ENCODE results near the gene RNF32.
"Not testable (repeated sequence)": the region's sequence is repeated elsewhere in the genome, so short reads cannot be mapped to it uniquely, and the experiment has no call there.

The RNF32 gene

DNA sequence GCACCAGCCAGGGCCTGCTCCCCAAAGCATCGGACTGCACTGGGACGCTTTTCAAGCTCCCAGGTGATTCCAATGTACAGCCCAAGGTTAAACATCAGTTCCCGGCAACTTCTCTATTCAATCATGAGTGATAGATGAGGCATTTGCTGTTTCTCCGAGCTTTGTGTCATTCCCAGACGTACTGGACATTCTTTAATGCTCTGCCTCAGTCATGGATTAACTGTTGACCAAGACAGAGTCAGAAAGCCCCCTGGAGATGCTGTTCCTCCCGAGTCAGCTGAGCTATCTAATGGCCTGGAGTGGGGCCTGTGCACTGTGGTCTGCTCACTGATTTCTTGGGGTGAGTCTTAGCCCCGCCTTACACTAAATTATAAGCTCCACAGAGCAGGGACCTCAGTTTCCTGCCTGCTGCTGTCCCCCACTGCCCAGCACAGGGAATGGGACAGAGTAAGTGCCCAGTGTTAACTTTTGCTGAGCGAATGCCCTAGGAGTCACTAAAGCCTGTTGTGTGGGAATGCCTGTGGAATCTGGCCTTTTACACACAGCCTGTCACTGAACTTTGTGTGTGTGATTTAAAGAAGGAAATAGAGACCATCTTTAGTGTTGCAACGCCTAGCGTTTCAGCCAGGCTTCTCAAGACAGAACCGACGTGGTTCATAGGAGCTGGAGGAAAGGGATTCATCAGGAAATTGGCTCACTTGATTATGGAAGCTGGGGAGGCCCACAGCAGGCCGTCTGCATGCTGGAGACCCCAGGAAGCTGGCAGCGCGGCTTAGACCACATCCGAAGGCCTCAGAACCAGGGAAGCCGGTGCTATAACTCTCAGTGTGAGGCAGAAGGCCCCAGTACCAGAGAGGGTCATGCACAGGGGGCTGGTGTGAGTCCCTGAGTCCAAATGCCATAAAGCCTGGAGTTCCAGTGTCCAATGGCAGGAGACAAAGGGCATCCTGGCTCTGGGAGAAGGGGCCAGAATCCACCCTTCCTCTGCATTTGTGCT lies 29.3 kb upstream of the RNF32 start:
- in situ Hi-C loops (cut with HindIII; ENCODE audit: low pct_ligation_motif_present, low pct_unique_long_range_greater_than_20kb, low sequenced_read_pairs) = no loop called here

DNA sequence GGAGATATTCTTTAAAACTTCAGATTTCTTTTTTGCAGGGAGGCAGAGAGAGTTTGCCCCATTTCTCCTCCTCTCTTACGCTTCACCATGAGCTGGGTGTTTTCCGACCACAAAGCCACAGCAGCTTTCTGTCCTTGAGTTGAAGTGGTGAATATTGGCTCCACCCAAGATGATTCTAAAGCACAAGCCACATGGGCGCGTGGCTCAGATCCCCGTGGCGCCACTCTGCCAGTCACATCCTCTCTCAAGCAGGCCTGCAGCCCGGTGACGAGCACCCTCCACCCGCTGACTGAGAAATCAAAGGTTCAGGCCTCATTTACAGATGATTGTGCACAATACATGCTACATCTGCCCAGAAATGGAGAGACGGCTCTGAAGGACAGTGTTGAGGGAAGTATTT lies 27.6 kb upstream of the RNF32 start:
- in situ Hi-C loops (cut with HindIII; ENCODE audit: low pct_ligation_motif_present, low pct_unique_long_range_greater_than_20kb, low sequenced_read_pairs) = no loop called here
- DNase-seq = no peak

More for the DNA sequence above, 29.3 kb upstream of the RNF32 start:
- DNase-seq = no peak

DNA sequence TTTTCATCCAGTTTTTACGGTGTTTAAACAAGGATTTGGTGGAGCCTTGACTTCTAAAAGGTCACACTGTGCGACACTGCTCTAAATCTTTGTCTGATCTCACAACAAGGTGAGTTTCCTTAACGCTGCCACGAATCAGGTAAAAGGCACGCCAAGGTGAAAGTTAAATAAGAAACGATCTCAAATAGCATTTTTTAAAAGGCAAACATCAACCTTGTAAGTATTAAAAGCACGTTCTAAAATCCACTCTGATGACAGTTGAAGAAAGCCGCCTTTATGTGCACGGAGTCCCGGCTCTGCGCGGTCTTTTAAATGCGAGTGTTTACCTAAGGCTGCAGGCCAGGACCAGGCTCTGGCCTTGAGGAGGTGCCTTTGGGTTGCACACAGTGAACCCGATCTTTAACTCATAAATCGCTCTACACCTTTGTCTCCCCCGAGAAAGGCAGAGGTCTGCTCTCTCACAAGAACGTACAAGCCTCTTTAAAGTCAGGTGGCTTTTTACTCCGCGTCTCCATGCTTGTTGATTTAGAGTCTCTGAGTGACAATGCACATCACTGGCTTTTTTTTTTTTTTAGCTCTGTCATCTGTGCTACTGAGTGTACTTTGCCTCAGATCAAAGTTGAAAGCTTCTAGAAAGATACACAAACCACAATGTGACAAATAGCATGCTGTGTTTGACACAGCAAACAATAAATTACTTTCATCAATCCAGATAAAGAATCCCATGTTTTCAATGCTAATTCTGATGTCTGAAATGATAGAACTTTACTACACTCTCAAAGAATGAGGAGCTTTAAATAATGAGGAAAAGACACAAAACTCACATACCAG lies 25.9 kb upstream of the RNF32 start:
- DNase-seq = no peak
- in situ Hi-C loops (cut with HindIII; ENCODE audit: low pct_ligation_motif_present, low pct_unique_long_range_greater_than_20kb, low sequenced_read_pairs) = no loop called here

DNA sequence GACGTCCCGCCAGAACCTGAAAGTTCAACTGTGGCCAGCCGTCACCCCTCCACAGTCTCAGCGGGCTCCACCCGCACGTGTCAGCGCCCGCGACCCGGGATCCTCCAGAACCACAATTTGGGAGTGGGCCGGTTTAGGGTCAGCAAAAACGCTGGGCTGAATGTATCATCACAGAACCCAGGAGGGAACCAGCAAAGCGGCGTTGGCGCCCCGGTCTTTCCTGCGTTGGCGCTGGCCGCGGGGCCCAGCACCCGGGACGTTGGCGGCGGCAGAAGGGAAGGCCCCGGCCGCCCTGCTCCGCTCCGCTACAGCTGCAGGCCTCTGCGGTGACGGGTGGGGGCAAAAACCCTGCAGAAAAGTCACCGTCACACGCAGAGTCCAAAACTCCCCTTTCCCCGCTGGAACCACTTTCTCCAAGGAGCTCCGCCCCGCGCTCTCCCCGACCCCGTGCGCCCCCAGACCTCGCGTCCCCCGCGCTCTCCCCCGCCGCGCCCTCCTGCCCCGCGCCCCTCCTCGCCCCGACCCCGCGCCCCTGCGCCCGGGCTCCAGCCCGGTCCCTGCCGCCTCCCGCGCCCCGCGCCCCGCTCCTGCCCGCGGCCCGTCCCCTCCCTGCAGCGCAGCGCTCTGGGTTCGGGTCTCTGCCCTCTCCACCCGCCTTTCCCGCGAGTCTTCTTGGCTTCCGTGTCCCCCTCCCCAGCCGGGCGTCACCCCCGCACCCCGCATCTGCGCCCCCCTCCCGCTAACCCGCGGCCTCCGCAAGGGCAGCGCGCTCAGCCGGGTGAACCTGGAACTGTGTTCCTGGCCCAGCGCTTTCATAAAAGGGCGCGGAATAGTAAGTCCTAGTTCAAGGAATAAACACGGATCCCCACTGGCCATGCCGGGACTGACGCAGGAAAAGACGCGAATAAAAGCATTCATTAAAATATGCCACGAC lies 24.0 kb upstream of the RNF32 start:
- in situ Hi-C loops (cut with HindIII; ENCODE audit: low pct_ligation_motif_present, low pct_unique_long_range_greater_than_20kb, low sequenced_read_pairs) = no loop called here
- DNase-seq = no peak

DNA sequence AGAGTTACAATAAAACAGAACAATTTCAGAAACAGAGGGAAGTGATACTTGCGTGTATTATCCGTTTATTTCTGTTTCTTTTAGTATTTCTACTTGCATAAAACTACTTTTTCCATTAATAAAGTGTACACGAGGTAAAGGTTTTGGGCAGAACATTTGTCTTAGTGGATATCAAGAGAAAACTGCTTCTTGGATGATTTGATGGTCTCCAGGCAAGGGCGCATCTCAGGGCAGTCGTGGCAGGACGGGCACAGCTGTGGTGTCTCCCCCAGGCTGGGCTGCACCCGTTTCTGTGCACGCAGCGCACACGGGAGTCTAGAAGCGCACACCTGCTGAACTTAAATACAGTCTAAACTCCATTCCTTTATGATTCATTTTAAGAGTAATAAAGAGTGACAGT lies 23.4 kb upstream of the RNF32 start:
- in situ Hi-C loops (cut with HindIII; ENCODE audit: low pct_ligation_motif_present, low pct_unique_long_range_greater_than_20kb, low sequenced_read_pairs) = no loop called here
- DNase-seq = no peak

DNA sequence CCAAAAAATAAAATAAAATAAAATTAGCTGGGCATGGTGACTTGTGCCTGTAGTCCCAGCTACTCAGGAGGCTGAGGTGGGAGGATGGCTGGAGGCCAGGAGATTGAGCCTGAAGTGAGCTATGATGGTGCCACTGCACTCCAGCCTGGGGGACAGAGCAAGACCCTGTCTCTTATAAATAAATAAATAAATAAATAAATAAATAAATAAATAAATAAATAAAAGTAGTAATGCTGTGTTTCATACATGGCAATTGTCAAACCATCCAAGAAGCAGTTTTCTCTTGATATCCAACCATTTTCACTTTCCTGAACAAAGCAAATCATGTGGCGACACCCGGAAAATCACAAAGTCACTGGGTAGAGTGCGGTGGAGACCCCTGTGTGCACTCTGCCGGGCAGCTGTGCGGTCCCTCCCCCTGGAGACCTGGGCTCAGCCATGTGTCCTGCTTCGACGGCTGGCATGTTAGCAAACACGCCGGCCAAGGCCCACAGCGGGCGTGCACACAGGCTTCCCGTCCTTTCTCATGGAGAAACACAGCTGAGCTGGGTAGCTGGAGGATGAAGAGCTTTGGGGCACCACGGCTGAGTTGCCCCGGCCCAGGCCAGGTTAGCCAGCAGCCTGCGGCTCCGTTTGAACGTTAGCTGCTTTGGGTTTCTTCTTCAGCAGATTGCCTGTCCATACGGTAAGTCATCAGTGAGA lies 22.3 kb upstream of the RNF32 start:
- DNase-seq = no peak
- in situ Hi-C loops (cut with HindIII; ENCODE audit: low pct_ligation_motif_present, low pct_unique_long_range_greater_than_20kb, low sequenced_read_pairs) = no loop called here

DNA sequence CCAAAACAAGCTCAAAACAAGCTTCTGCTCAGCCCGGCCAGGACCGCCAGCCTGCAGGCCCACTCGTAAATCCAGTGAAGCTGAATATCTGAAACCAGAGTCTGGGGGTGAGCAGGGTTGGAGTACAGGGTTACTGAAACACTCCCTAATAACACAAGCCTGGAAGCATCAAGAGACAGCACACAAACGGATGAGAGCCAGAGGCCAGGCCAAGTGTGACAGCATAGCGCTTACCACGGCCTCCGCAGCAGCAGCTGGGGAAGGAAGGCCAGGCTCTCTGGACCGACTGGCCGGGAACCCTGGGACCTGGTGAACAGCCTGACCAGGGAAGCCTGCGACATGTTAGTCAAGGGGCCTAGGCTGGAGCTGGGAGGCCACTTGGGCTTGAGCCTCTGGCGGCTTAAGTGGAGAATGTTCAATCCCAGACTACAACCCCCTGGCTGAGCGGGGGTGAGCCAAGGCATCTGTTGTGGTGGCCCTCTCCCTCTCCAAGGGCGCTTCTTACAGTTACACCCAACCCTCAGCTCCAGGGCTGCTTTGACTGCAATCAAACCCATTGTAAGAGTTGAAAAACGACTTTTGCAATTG lies 21.7 kb upstream of the RNF32 start:
- no peak for DNase-seq
- in situ Hi-C loops (cut with HindIII; ENCODE audit: low pct_ligation_motif_present, low pct_unique_long_range_greater_than_20kb, low sequenced_read_pairs) = no loop called here

DNA sequence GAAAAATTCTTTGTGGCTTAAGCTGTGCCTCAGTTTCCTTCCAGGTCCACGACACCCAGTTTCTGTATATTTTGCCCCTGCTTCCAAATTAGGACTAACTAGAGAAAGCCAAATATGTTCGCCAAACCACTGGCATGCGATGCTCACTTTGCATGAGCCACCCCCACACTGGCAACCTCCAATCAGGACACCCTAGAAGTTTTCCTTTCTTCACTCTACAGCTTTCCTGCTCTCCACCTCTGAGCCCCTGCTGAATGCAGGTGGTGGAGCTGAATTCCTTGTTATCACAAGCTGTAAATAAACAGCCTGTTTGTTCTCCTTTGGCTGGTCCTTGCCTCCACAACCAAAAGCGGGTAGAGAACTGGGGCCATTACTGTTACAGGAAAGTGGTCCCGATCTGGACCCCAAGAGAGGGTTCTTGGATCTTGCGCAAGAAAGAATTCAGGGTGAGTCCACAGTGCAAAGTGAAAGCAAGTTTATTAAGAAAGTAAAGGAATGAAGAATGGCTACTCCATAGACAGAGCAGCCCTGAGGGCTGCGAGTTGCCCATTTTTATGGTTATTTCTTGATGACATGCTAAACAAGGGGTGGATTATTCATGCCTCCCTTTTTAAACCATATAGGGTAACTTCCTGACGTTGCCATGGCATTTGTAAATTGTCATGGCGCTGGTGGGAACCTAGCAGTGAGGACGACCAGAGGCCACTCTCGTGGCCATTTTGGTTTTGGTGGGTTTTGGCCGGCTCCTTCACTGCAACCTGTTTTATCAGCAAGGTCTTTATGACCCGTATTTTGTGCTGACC lies 20.9 kb upstream of the RNF32 start:
- DNase-seq; in situ Hi-C loops (cut with HindIII; ENCODE audit: low pct_ligation_motif_present, low pct_unique_long_range_greater_than_20kb, low sequenced_read_pairs): not testable (repeated sequence)

DNA sequence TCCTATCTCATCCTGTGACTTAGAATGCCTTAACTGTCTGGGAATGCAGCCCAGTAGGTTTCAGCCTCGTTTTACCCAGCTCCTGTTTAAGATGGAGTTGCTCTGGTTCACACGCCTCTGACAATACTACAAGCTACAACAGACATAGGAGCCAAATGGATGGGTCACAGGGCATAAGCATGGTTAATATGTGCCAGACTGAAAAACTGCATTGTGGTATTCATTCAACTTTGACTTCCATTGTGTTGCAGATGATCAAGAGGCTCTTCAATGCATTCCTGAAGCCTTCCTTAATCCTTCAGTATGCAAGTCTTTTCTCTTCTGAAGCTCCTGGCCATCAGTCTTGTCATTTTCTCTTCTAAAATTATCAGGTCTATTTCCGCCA lies 20.3 kb upstream of the RNF32 start:
- in situ Hi-C loops (cut with HindIII; ENCODE audit: low pct_ligation_motif_present, low pct_unique_long_range_greater_than_20kb, low sequenced_read_pairs) = no loop called here

DNA sequence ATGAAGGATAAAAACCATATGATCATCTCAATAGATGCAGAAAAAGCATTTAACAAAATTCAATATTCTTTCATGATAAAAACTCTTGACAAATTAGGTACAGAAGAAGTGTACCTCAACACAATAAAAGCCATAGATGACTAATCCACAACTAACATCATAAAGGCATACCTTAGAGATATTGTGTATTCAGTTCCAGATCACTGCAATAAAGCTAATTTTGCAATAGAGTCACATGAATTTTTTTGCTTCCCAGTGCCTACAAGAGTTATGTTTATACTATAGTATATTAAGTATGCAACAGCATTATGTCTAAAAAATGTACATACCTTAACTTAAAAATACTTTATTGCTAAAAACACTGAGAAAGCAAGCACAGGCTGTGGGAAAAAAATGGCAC lies 18.9 kb upstream of the RNF32 start:
- in situ Hi-C loops (cut with HindIII; ENCODE audit: low pct_ligation_motif_present, low pct_unique_long_range_greater_than_20kb, low sequenced_read_pairs) = no loop called here
- DNase-seq = no peak

More for the DNA sequence above, 20.3 kb upstream of the RNF32 start:
- no peak for DNase-seq

DNA sequence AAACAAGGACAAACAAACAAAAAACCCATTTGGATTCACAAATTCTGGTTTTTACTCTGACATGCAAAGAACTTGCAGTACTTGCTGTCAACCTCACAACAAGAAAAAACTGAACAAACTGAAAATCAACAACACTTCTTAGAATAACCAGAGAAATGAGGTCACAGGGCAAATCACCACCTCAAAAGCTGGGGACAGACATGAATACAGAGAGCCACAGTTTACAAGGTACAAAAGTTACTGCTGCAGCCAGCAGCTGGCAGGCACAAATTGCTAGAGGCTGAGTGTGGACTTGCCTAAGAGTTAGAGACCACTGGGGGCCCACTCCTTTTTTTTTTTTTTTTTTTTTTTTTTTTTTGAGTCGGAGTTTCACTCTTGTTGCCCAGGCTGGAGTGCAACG lies 15.0 kb upstream of the RNF32 start:
- in situ Hi-C loops (cut with HindIII; ENCODE audit: low pct_ligation_motif_present, low pct_unique_long_range_greater_than_20kb, low sequenced_read_pairs) = no loop called here
- no peak for DNase-seq

DNA sequence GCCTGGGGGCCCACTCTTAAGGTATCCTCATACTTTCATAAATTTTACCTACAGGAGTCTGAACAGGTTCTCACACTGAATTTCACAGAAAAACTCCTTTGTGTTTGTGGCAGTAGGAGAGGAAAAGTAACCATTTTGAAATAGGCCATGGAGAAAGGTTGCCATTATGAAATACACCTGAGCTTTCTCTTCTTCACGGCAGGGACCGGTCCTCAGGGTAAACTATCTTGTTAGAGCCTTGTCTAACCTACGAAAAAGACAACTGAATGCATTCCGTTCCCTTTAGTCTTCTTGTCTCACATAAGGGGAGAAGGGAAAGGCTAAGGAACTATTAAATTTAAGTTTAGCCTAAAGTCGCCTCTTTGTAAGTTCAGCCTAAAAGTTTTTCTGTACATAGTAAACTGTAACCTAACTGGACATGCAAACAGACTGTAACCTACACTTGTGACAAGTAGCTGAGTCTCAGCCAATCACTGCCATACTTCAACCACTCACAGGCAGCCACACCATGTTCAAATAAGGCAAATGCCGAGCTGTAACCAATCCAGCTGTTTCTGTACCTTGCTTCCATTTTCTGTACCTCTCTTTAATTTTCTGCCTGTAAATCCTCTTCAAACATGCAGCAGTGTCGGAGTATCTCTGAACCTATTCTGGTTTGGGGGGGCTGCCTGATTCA lies 14.2 kb upstream of the RNF32 start:
- in situ Hi-C loops (cut with HindIII; ENCODE audit: low pct_ligation_motif_present, low pct_unique_long_range_greater_than_20kb, low sequenced_read_pairs) = no loop called here
- DNase-seq = no peak

DNA sequence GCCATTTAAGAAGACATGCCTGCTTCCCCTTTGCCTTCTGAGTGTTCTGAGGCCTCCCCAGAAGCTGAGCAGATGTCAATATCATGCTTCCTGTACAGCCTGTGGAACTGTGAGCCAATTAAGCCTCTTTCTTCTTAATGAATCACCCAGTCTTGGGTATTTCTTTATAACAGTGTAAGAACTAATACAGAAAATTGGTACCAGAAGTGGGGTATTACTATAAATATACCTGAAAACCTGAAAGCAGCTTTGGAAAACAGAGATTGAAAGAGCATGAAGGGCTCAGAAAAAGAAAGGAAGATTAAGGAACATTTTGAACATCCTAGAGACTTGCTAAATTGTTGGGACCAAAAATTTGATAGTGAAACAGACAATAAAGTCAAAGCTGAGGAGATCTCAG lies 12.0 kb upstream of the RNF32 start:
- no peak for DNase-seq
- in situ Hi-C loops (cut with HindIII; ENCODE audit: low pct_ligation_motif_present, low pct_unique_long_range_greater_than_20kb, low sequenced_read_pairs) = no loop called here

DNA sequence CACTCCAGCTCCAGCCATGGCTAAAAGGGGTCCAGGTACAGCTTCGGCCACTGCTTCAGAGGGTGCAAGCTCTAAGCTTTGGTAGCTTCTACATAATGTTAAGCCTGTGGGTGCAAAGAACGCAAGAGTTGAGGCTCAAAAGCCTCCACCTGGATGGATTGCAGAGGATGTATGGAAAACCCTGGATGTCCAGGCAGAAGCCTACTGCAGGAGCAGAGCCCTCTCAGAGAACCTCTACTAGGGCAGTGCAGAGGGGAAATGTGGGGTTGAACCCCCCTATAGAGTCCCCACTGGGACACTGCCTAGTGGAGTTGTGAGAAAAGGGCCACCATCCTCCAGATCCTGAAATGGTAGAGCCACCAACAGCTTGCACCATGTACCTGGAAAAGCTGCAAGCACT lies 10.7 kb upstream of the RNF32 start:
- no peak for DNase-seq
- in situ Hi-C loops (cut with HindIII; ENCODE audit: low pct_ligation_motif_present, low pct_unique_long_range_greater_than_20kb, low sequenced_read_pairs) = no loop called here

DNA sequence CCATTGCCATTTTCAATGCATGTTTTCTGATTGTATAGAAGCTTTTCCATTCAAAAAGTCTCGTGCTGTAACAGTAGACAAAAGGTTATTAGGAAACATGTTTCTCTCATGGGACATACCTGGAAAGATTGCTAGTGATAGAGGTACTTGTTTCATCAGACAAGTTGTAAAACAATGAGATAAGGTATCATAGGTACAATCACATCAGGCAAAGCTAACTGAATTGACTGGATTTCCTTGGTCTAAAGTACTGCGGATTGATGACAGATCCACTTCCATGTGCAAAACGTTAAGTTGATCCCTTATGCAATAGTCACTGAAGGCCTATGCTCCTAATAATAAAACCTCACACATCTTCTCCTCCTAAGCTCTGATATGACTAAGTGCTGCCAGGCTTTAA lies 6.5 kb upstream of the RNF32 start:
- no peak for DNase-seq
- in situ Hi-C loops (cut with HindIII; ENCODE audit: low pct_ligation_motif_present, low pct_unique_long_range_greater_than_20kb, low sequenced_read_pairs) = no loop called here

DNA sequence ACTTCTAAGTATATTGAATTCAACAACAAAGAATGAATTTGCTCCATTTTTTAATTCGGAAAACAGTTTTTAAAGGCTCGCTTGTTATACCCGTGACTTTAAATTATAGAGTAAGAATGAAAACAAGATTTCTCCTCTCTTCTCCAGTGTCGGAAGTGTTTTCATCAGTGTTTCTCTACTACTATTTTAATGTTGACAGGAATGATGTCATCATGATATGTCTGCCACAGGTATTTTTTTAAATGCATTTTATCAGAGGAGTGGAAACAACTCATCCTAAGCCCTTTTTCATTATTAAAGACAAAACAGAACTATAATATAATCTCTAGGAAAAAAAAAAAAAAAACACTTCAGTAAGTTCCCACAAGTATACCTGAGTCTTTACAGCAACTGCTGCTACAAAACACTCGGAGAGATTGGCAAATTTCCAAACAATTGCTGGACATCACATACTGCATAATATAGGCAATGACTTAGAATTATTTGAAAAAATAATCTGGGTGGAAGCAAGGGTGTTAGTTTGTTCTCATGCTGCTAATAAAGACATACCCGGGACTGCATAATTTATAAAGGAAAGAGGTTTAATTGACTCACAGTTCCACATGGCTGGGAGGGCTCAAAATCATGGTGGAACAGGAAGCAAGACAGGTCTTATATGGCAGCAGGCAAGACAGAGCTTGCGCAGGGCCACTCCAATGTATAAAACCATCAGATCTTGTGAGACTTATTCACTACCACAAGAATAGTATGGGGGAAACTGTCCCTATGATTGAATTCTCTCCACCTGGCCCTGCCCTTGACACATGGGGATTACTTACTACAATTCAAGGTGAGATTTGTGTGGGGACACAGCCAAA lies 4.8 kb upstream of the RNF32 start:
- in situ Hi-C loops (cut with HindIII; ENCODE audit: low pct_ligation_motif_present, low pct_unique_long_range_greater_than_20kb, low sequenced_read_pairs) = no loop called here

More for the DNA sequence above, 4.8 kb upstream of the RNF32 start:
- no peak for DNase-seq

Measured in ACHN (cell line).